NCI-H524 (cell line): ENCODE data around the gene LRRC3.

Source experiments
- DNase-seq, 2 experiments: peaks; one replicate each; lab custom pipeline; 2025; lab: John Stamatoyannopoulos, UW

LRRC3 gene

GRCh38 chr21:44458971-44459711 lies 3.8 kb downstream of the LRRC3 start:
- no peak for DNase-seq

GRCh38 chr21:44459712-44460440 lies 4.6 kb downstream of the LRRC3 start:
- no peak for DNase-seq

GRCh38 chr21:44460441-44460755 lies 5.1 kb downstream of the LRRC3 start:
- DNase-seq, result no peak

- DNase-seq, result no peak
These were observed 5.7 kb downstream of the LRRC3 start for GRCh38 chr21:44461005-44461404.

GRCh38 chr21:44461464-44462001 lies 6.2 kb downstream of the LRRC3 start:
- no peak for DNase-seq

GRCh38 chr21:44462086-44462833 lies 7.0 kb downstream of the LRRC3 start:
- DNase-seq, result no peak

GRCh38 chr21:44462834-44463200 lies 7.5 kb downstream of the LRRC3 start:
- no peak for DNase-seq

- no peak for DNase-seq
These were observed 8.4 kb downstream of the LRRC3 start for GRCh38 chr21:44463724-44464123.

GRCh38 chr21:44464351-44464750 lies 9.0 kb downstream of the LRRC3 start:
- no peak for DNase-seq

GRCh38 chr21:44466351-44466954 lies 11.1 kb downstream of the LRRC3 start:
- no peak for DNase-seq

GRCh38 chr21:44466996-44467858 lies 11.9 kb downstream of the LRRC3 start:
- DNase-seq, result no peak

GRCh38 chr21:44467859-44468195 lies 12.5 kb downstream of the LRRC3 start:
- DNase-seq, result no peak

- no peak for DNase-seq
These were observed 16.0 kb downstream of the LRRC3 start for GRCh38 chr21:44471341-44471740.

- DNase-seq, result no peak
These were observed 16.7 kb downstream of the LRRC3 start for GRCh38 chr21:44471996-44472395.

- DNase-seq, result no peak
These were observed 18.7 kb downstream of the LRRC3 start for GRCh38 chr21:44473915-44474555.

- no peak for DNase-seq
These were observed 20.0 kb downstream of the LRRC3 start for GRCh38 chr21:44475266-44475845.

- DNase-seq, result no peak
These were observed 21.8 kb downstream of the LRRC3 start for GRCh38 chr21:44477131-44477530.

- no peak for DNase-seq
These were observed 22.4 kb downstream of the LRRC3 start for GRCh38 chr21:44477712-44478111.

- no peak for DNase-seq
These were observed 23.0 kb downstream of the LRRC3 start for GRCh38 chr21:44478124-44478800.

GRCh38 chr21:44478801-44479167 lies 23.5 kb downstream of the LRRC3 start:
- DNase-seq, result no peak
